ENCODE results near the gene CCDC17.
"Not testable (repeated sequence)": the region's sequence is repeated elsewhere in the genome, so short reads cannot be mapped to it uniquely, and the experiment has no call there.

DNA sequence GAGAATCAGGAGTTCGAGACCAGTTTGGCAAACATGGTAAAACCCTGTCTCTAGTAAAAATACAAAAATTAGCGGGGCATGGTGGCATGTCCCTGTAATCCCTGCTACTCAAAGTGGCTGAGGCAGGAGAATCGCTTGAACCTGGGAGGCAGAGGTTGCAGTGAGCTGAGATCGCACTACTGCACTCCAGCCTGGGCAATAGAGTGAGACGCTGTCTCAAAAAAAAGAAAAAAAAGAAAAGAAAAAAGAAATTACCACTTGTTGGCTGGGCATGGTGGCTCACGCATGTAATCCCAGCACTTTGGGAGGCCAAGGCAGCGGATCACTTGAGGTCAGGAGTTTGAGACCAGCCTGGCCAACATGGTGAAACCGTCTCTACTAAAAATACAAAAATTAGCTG lies 27.1 kb downstream of the CCDC17 start:
- not testable (repeated sequence) for TF ChIP-seq POLR2AphosphoS5, POLR2A, CTCF, EP300 (IDR thresholded peaks at IDR 0.05)

Data from gastroesophageal sphincter (tissue), 3 donors.